ENCODE data around the gene ANKRD10. TPM values are rescaled to one million over a fixed set of nuclear protein-coding genes. Genes with fewer than 3 reads are reported as not detected.

The ANKRD10 gene
- total RNA-seq, 1 donor from 2014 or later = 228 TPM

DNA sequence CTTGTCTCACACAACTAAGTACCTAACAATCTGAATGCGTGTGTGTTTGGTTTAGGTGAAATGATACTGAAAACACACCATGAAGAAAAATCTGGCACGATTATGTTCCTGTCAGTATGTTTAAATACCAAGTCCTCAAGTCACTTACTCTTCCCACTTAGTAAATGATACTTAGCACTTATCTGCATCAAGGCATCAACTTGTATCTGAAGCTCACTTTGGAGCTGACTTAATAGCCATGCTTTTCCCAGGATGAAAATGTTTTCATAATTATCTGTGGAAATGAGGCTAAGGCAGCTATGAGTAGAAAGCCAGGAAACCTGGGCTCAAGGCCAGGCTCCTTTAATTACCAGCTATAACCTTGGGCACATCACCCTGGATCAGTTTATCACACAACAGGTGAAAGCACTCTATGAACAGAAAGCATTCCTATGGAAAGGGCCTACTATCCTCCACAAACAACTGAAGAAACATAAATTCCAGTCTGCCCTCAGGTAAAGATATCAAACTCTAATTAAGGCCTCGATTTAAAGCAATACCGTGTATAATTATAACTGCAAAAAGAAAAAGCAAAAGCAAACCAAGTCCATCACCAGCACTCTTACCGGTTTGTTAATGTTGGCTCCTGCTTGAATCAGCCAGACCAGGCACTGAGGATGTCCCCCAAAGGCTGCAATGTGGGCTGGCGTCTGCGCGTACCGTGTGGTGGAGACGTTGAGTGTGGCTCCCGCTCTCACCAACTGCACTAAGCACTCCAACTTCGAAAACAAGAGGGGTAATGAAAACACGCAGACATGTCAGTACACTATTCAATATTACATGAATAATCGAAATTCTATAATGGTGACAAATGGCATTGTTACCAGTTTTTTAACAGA, 4.6 kb downstream of the ANKRD10 start:
- Mint-ChIP-seq H3K9me3 (ENCODE audit: low read depth) (no peaks in the 10 kb centered on the region), H3K27ac (no peak overlapping the region), H3K4me3 (ENCODE audit: low read depth) (no peak overlapping the region), H3K4me1 (ENCODE audit: low read depth) (peaks cover 56% of the 10 kb centered on the region), H3K36me3 (ENCODE audit: insufficient read depth) (peaks cover 19% of the 10 kb centered on the region), H3K27me3 (no peaks in the 10 kb centered on the region)
- TF ChIP-seq, protein P1, sequence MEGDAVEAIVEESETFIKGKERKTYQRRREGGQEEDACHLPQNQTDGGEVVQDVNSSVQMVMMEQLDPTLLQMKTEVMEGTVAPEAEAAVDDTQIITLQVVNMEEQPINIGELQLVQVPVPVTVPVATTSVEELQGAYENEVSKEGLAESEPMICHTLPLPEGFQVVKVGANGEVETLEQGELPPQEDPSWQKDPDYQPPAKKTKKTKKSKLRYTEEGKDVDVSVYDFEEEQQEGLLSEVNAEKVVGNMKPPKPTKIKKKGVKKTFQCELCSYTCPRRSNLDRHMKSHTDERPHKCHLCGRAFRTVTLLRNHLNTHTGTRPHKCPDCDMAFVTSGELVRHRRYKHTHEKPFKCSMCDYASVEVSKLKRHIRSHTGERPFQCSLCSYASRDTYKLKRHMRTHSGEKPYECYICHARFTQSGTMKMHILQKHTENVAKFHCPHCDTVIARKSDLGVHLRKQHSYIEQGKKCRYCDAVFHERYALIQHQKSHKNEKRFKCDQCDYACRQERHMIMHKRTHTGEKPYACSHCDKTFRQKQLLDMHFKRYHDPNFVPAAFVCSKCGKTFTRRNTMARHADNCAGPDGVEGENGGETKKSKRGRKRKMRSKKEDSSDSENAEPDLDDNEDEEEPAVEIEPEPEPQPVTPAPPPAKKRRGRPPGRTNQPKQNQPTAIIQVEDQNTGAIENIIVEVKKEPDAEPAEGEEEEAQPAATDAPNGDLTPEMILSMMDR (IDR thresholded peaks at IDR 0.05; ENCODE audit: unreplicated experiment) = no peak
- no peak for DNase-seq (ENCODE audit: low spot score, unreplicated experiment)

DNA sequence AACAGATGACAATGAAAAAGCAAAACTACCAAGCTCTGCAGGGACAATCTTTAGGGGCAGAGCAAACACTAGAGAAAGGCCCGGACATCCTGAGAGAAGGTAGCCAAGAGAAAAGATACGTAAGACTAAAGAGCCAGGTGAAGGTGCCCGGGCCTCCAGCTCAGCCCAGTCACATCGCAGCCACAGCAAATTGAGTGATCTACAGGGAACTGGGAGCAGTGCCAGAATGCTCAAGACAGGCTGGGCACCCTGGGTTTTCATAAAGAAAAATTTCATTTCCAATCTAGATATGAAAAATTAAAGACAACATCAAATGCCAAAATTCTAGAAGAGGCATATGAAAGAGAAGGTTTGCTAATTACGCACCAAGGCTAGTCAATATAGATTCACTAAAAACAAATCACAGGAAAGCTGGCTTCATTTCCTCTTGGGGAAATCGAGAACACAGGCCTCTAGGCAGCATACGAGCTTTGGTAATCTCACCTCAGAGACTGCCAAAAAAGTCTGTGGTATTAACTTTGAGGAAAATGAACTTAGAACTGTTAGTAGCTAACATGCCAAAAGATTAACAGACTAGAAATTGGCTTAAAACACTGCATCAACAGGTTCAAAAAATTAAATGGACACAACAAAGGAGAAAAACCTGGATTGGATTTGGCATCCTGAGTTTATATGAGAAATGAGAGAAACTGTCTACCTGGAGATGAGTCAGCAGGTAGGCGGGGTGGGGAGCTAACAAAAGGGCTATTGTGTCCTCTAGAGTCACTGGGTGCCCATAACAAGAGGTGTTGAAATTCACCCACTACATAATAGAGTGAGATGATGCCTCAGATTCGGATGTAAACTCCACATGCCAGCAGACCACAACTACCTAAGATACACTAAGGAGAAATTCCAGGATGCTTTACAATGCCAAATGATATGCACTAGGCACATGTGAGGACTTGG, 6.6 kb downstream of the ANKRD10 start:
- peak overlapping the region; percentile 22 for H3K4me3 Mint-ChIP-seq (ENCODE audit: low read depth)

DNA sequence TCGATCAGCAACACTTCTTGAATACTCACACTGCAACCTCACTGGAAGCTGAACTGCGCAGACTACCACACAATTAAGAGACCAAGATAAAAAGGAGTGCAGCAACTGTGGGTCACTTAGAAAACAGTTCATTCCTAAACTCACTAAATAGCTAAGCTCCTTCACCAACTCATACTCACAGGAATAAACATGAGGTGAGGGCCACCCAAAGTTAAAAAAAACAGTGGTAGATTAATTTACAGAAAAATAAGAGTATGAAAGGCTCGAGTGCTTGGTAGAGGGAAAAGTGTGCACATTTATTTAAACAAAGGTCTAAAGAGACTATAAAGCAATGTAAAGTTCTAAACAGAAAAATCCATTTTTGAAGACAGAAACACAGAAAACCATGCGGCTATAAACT, 7.6 kb downstream of the ANKRD10 start:
- Mint-ChIP-seq H3K36me3 (ENCODE audit: insufficient read depth) (peaks cover 21% of the 10 kb centered on the region), H3K4me3 (ENCODE audit: low read depth) (no peak overlapping the region), H3K27ac (peak overlapping the region; percentile 89), H3K9me3 (ENCODE audit: low read depth) (no peaks in the 10 kb centered on the region), H3K27me3 (no peaks in the 10 kb centered on the region), H3K4me1 (ENCODE audit: low read depth) (peaks cover 47% of the 10 kb centered on the region)
- TF ChIP-seq, protein P1 (IDR thresholded peaks at IDR 0.05; ENCODE audit: unreplicated experiment) = no peak
- no peak for DNase-seq (ENCODE audit: low spot score, unreplicated experiment)

More for the DNA sequence above, 6.6 kb downstream of the ANKRD10 start:
- Mint-ChIP-seq H3K9me3 (ENCODE audit: low read depth) (no peaks in the 10 kb centered on the region), H3K27ac (peak overlapping the region; percentile 89), H3K27me3 (no peaks in the 10 kb centered on the region), H3K36me3 (ENCODE audit: insufficient read depth) (peaks cover 20% of the 10 kb centered on the region), H3K4me1 (ENCODE audit: low read depth) (peaks cover 56% of the 10 kb centered on the region)
- TF ChIP-seq, protein P1 (IDR thresholded peaks at IDR 0.05; ENCODE audit: unreplicated experiment) = no peak
- no peak for DNase-seq (ENCODE audit: low spot score, unreplicated experiment)

DNA sequence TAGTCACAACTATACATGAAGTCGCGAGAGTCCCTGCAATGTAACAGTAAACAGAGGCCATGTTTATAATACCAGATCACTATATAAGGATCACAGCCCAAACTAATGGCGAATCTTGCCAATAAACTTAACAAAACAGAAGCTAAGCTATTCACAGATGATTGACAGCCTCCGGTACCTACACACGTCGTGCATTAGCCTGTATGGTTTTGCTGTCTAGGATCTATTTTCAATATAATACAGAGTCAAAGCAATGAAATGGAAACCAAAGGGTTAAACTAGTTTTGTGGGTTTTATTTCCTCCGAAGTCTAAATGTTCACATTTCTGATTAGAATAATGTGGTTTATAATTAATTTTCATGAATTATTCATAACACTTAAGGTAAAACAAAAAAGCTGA, 10.1 kb downstream of the ANKRD10 start:
- Mint-ChIP-seq H3K36me3 (ENCODE audit: insufficient read depth) (peaks cover 15% of the 10 kb centered on the region), H3K4me1 (ENCODE audit: low read depth) (peaks cover 27% of the 10 kb centered on the region), H3K9me3 (ENCODE audit: low read depth) (no peaks in the 10 kb centered on the region), H3K27ac (no peak overlapping the region), H3K27me3 (no peaks in the 10 kb centered on the region), H3K4me3 (ENCODE audit: low read depth) (no peak overlapping the region)
- TF ChIP-seq, protein P1 (IDR thresholded peaks at IDR 0.05; ENCODE audit: unreplicated experiment) = no peak
- no peak for DNase-seq (ENCODE audit: low spot score, unreplicated experiment)

DNA sequence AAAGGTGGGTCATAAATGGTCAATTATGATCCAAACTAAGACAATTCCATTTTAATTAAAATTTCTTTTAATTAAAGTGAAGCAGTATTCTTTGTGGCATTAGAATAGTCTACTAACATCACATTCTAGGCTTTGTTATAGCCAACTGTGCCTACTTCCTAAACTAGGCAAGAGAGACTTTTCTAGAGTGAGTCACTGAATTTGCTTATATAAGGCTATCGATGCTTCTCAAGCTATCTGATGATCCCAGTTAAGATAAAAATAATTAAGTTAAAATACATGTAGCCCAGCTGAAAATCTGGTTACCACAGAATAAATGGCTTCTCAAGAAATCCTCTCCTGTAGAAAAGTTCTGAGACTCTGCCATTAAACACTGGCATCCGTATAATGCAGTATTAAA, 12.5 kb downstream of the ANKRD10 start:
- peaks cover 7% of the 10 kb centered on the region for H3K4me1 Mint-ChIP-seq (ENCODE audit: low read depth)
- TF ChIP-seq, protein P1 (IDR thresholded peaks at IDR 0.05; ENCODE audit: unreplicated experiment) = no peak
- no peak for DNase-seq (ENCODE audit: low spot score, unreplicated experiment)
- no peaks in the 10 kb centered on the region for H3K27me3 Mint-ChIP-seq
- peaks cover 22% of the 10 kb centered on the region for H3K36me3 Mint-ChIP-seq (ENCODE audit: insufficient read depth)
- no peaks in the 10 kb centered on the region for H3K9me3 Mint-ChIP-seq (ENCODE audit: low read depth)
- H3K4me3 Mint-ChIP-seq (ENCODE audit: low read depth) = no peak overlapping the region
- H3K27ac Mint-ChIP-seq = no peak overlapping the region
